ENCODE measurements around the gene TAS1R3.
A peak's percentile ranks its signal among the peaks of the same experiment; 100 is the strongest.

TAS1R3 gene

GRCh38 chr1:1291548-1292441 lies 39.3 kb upstream of the TAS1R3 start:
- TF ChIP-seq, protein P1, sequence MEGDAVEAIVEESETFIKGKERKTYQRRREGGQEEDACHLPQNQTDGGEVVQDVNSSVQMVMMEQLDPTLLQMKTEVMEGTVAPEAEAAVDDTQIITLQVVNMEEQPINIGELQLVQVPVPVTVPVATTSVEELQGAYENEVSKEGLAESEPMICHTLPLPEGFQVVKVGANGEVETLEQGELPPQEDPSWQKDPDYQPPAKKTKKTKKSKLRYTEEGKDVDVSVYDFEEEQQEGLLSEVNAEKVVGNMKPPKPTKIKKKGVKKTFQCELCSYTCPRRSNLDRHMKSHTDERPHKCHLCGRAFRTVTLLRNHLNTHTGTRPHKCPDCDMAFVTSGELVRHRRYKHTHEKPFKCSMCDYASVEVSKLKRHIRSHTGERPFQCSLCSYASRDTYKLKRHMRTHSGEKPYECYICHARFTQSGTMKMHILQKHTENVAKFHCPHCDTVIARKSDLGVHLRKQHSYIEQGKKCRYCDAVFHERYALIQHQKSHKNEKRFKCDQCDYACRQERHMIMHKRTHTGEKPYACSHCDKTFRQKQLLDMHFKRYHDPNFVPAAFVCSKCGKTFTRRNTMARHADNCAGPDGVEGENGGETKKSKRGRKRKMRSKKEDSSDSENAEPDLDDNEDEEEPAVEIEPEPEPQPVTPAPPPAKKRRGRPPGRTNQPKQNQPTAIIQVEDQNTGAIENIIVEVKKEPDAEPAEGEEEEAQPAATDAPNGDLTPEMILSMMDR (IDR thresholded peaks at IDR 0.05; ENCODE audit: low read depth, low read length), result peak; percentile 74
- in situ Hi-C loops (cut with HindIII; ENCODE audit: low sequenced_read_pairs), result no loop called here
- H3K4me3 ChIP-seq (ENCODE audit: low read depth, low read length), result no peak overlapping the region
- DNase-seq (ENCODE audit: low read depth, low spot score), result peak; percentile 43

GRCh38 chr1:1292442-1292779 lies 38.7 kb upstream of the TAS1R3 start:
- no peak for DNase-seq (ENCODE audit: low read depth, low spot score)
- TF ChIP-seq, protein P1 (IDR thresholded peaks at IDR 0.05; ENCODE audit: low read depth, low read length), result no peak
- in situ Hi-C loops (cut with HindIII; ENCODE audit: low sequenced_read_pairs), result no loop called here
- H3K4me3 ChIP-seq (ENCODE audit: low read depth, low read length), result no peak overlapping the region

DNA sequence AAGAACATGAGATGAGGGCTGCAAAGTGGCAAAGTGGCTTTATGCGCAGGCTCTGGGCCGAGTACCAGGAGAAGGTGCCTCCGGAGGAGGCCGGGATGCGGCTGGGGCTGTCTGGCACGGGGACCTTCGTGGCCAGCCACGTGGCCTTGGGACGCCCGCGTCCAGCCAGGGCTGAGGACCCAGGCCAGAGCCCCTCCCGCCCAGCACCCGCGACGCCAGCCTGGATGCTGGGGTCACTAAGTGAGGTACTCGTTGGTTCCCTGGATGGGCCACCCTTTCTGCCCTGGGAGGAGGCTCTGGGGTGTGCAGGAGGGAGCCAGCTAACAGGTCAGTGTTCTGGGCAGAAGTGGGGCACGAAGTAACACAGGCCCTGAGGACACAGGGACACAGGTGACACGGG lies 38.2 kb upstream of the TAS1R3 start:
- in situ Hi-C loops (cut with HindIII; ENCODE audit: low sequenced_read_pairs), result no loop called here
- TF ChIP-seq, protein P1 (IDR thresholded peaks at IDR 0.05; ENCODE audit: low read depth, low read length), result no peak

DNA sequence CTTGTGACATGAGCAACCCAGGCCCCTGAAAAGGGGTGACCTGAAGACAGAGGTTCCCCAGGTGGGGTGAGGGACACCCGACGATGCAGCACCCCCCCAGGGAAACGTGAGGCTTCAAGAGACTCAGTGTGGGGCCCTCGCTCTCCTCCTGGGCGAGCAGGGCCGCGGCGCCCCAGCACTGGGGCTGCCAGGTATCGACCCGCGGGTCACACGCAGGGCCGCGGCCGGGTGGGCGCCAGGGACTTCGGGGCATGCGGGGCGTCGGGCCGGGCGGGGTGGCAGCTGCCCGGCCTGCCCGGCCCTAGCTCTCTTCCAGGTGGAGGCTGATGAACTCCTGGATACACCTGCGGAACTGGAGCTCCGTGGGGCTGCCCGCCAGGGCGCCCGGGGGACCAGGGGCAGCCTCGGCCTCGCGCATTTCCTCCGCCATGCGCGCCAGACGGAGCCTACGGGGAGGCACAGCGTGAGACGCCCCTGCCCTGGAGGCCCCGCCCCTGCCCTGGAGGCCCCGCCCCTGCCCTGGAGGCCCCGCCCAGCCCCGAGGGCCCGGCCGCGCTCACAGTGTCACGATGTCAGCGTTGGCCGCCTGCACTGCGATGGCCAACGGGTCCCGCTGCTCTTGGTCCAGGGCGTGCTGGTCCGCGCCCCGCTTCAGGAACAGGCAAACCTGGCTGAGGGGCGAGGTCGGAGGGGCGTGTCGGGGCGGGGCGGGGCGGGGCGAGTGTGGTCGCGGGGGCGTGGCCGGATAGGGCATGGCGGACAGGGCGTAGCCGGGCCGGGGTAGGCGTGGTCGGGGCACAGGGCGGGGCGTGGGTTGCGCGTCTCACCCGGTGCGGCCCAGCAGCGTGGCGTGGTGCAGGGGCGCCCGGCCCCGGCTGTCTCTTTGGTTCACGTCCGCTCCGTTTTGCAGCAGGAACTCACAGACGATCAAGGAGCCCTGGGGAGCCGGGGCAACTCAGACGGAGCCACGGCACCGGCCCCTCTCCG lies 37.5 kb upstream of the TAS1R3 start:
- in situ Hi-C loops (cut with HindIII; ENCODE audit: low sequenced_read_pairs), result no loop called here
- no peak overlapping the region for H3K4me3 ChIP-seq (ENCODE audit: low read depth, low read length)
- TF ChIP-seq, protein P1 (IDR thresholded peaks at IDR 0.05; ENCODE audit: low read depth, low read length), result no peak
- no peak for DNase-seq (ENCODE audit: low read depth, low spot score)

More for the DNA sequence above, 38.2 kb upstream of the TAS1R3 start:
- no peak overlapping the region for H3K4me3 ChIP-seq (ENCODE audit: low read depth, low read length)
- no peak for DNase-seq (ENCODE audit: low read depth, low spot score)

GRCh38 chr1:1294250-1294890 lies 36.7 kb upstream of the TAS1R3 start:
- no peak for DNase-seq (ENCODE audit: low read depth, low spot score)
- no peak overlapping the region for H3K4me3 ChIP-seq (ENCODE audit: low read depth, low read length)
- TF ChIP-seq, protein P1 (IDR thresholded peaks at IDR 0.05; ENCODE audit: low read depth, low read length), result no peak
- in situ Hi-C loops (cut with HindIII; ENCODE audit: low sequenced_read_pairs), result no loop called here

All from astrocyte of the spinal cord (primary cell).